Uterus (tissue), 4 donors: Measurements from ENCODE around the gene KLK10. TPM values are rescaled to one million over a fixed set of nuclear protein-coding genes. Genes with fewer than 3 reads are reported as not detected.

Experiments
- DNase-seq, 2 donors: peaks; one replicate each; pipeline ENCODE4 v3.0.0-alpha.2; 2019 to 2020
- H3K27ac ChIP-seq, 2 donors: fragments of 200-600 bp; sonication (generic); 1 replicate in 1 of 2; 2 replicates in 1 of 2; pipeline ENCODE4 v1.5.1; 2016 to 2018
- H3K27me3 ChIP-seq, 2 donors: fragments of 200-600 bp; sonication (generic); one replicate each; pipeline ENCODE4 v1.5.1; 2018 to 2019; ENCODE audit warnings: control low read depth in 1 of 2
- H3K36me3 ChIP-seq, 2 donors: fragments of 200-600 bp; sonication (generic); one replicate each; pipeline ENCODE4 v1.5.1; 2019; ENCODE audit warnings: control low read depth in 1 of 2
- H3K4me1 ChIP-seq, 2 donors: fragments of 200-600 bp; sonication (generic); one replicate each; pipeline ENCODE4 v1.5.1; 2018 to 2019; ENCODE audit warnings: control low read depth in 1 of 2
- H3K4me3 ChIP-seq, 2 donors: fragments of 200-600 bp; sonication (generic); 1 replicate in 1 of 2; 2 replicates in 1 of 2; pipeline ENCODE4 v1.5.1; 2018 to 2019; ENCODE audit warnings: mild to moderate bottlenecking in 1 of 2
- H3K9me3 ChIP-seq, 2 donors: fragments of 200-600 bp; sonication (generic); one replicate each; pipeline ENCODE4 v1.5.1; 2019; ENCODE audit warnings: control low read depth in 1 of 2
- CTCF ChIP-seq, 4 experiments: fragments of 200-600 bp in 2 of 4; fragments of 450-650 bp in 2 of 4; sonication (generic) in 2 of 4; IDR thresholded peaks; one replicate each; pipeline ENCODE4 v1.5.1; 2016 to 2019; ENCODE audit warnings: antibody characterized with exemption in 4 of 4, mild to moderate bottlenecking in 2 of 4, moderate library complexity in 1 of 4
- POLR2A ChIP-seq, 2 donors: fragments of 450-650 bp; IDR thresholded peaks; one replicate each; pipeline ENCODE4 v1.6.1; 2016; ENCODE audit warnings: antibody characterized with exemption in 2 of 2, mild to moderate bottlenecking in 1 of 2, moderate library complexity in 1 of 2
- intact Hi-C: fragments of 100-400 bp; cut with DNase I; formaldehyde crosslinking; loops from one replicate; pipeline ENCODE4 v1.15.1; 2023; ENCODE audit warnings: low total_unique reads
- total RNA-seq, 4 donors: library from RNA; depleted of rRNA in 3 of 4; stranded (reverse); fragments of >200 nt in 3 of 4; gene quantifications; one replicate each; pipeline versions ENCODE4 v1.1.0 to v1.2.4, GENCODE V29; 2014 to 2023
- donor health status: DM: yes; HTN: yes; CAD: no.

KLK10 gene
- total RNA-seq, 4 donors from 2014 or later, result 3.8 to 4.1 TPM; not detected in 2

DNA sequence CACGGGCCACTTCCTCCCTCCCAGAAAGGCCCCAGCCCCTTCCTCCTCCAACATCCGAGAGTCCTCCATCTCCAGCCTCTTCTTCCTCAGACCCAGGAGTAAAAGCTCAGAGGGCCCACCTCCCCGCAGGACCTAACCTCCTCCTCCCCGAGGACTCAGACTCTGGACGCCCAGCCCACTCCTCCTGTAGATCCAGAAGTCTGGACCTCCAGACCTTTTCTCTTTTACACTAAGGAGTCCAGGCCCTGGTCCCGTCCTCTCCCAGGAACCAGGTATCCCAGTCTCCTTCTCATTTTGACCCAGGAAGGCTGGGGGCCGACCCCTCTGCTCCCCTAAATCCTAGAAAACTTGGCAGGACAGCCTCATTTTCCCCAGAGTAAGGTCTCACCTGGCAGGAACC lies 16.2 kb downstream of the KLK10 start:
- TF ChIP-seq POLR2A (IDR thresholded peaks at IDR 0.05) (no peak), CTCF (IDR thresholded peaks at IDR 0.05) (no peak)
- DNase-seq, result no peak
- Histone ChIP-seq H3K36me3 (no peaks in the 10 kb centered on the region), H3K9me3 (no peaks in the 10 kb centered on the region), H3K27ac (no peak overlapping the region), H3K4me1 (no peaks in the 10 kb centered on the region), H3K4me3 (no peak overlapping the region), H3K27me3 (peaks cover 0 to 12% of the 10 kb centered on the region in 2 donors)
- intact Hi-C loops, result no loop called here

GRCh38 chr19:51002542-51003311 lies 16.8 kb downstream of the KLK10 start:
- Histone ChIP-seq H3K9me3 (no peaks in the 10 kb centered on the region), H3K36me3 (no peaks in the 10 kb centered on the region), H3K27ac (no peak overlapping the region), H3K27me3 (peaks cover 0 to 12% of the 10 kb centered on the region in 2 donors), H3K4me3 (no peak overlapping the region), H3K4me1 (no peaks in the 10 kb centered on the region)
- TF ChIP-seq POLR2A (IDR thresholded peaks at IDR 0.05), result peak in 1 of 2 donors; percentile 19
- no peak for TF ChIP-seq CTCF (IDR thresholded peaks at IDR 0.05)
- DNase-seq, result no peak
- intact Hi-C loops, result no loop called here

- Histone ChIP-seq H3K4me1 (no peaks in the 10 kb centered on the region), H3K36me3 (no peaks in the 10 kb centered on the region), H3K4me3 (no peak overlapping the region), H3K9me3 (no peaks in the 10 kb centered on the region), H3K27me3 (peaks cover 0 to 12% of the 10 kb centered on the region in 2 donors), H3K27ac (no peak overlapping the region)
- DNase-seq, result no peak
- intact Hi-C loops, result no loop called here
- TF ChIP-seq POLR2A (IDR thresholded peaks at IDR 0.05), result no peak
- TF ChIP-seq CTCF (IDR thresholded peaks at IDR 0.05), result no peak
Measured at GRCh38 chr19:51002089-51002532, 17.4 kb downstream of the KLK10 start.

DNA sequence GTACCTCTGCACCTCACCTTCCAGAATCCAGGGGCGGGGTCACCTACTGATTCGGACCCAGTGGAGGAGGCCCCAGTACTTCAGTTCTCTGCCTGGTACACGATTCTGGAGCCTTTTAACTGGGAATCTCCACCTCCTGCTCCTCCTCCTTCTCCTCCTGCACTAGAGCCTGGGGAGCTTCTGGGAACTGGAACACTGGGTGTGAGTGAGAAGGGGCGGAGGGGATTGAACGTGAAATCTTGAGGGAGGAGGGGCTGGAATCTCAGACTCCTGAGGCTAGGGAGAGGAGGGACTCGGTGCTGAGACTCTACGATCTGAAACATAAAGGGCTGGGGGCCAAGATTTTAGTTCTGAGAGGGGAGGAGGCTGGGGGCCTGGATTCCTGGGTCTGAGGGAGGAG lies 18.0 kb downstream of the KLK10 start, which contains the start of gene KLK8:
Gene KLK8, minus strand, starts transcription at position 90 of the 400 bp plus-strand sequence. CDS start 437 bp downstream, outside the sequence.
- no peaks in the 10 kb centered on the region for H3K36me3 ChIP-seq
- peaks cover 0 to 12% of the 10 kb centered on the region in 2 donors for H3K27me3 ChIP-seq
- TF ChIP-seq CTCF (IDR thresholded peaks at IDR 0.05) (no peak), POLR2A (IDR thresholded peaks at IDR 0.05) (no peak)
- intact Hi-C loops, result no loop called here
- no peak for DNase-seq
- no peak within 1 kb of the TSS for H3K27ac ChIP-seq
- no peaks in the 10 kb centered on the region for H3K4me1 ChIP-seq
- H3K9me3 ChIP-seq, result no peaks in the 10 kb centered on the region
- no peak within 1 kb of the TSS for H3K4me3 ChIP-seq

GRCh38 chr19:51000981-51001380 lies 18.5 kb downstream of the KLK10 start:
- peaks cover 0 to 12% of the 10 kb centered on the region in 2 donors for H3K27me3 ChIP-seq
- TF ChIP-seq CTCF (IDR thresholded peaks at IDR 0.05) (no peak), POLR2A (IDR thresholded peaks at IDR 0.05) (no peak)
- intact Hi-C loops, result no loop called here
- no peaks in the 10 kb centered on the region for H3K4me1 ChIP-seq
- H3K4me3 ChIP-seq, result no peak overlapping the region
- no peak for DNase-seq
- no peaks in the 10 kb centered on the region for H3K9me3 ChIP-seq
- no peaks in the 10 kb centered on the region for H3K36me3 ChIP-seq
- no peak overlapping the region for H3K27ac ChIP-seq
